GM23338 (cell line): Measurements from ENCODE around the gene LPP.

ENCODE experiments used
- CREB1 ChIP-seq: fragments of 250-450 bp; sonication (Bioruptor Pico); IDR thresholded peaks from 2 replicates; pipeline ENCODE4 v1.5.0; 2020; ENCODE audit warnings: low read depth, mild to moderate bottlenecking, moderate library complexity
- EZH2 ChIP-seq: fragments of 200-600 bp; sonication (generic); IDR thresholded peaks from one replicate; pipeline ENCODE4 v1.8.0; 2017; ENCODE audit warnings: antibody characterized with exemption, mild to moderate bottlenecking, low read depth; ENCODE audit not compliant: unreplicated experiment
- EZH2phosphoT487 ChIP-seq: fragments of 200-600 bp; sonication (generic); IDR thresholded peaks from one replicate; pipeline ENCODE4 v1.8.1; 2018; ENCODE audit warnings: antibody characterized with exemption; ENCODE audit not compliant: unreplicated experiment
- JUNB ChIP-seq: IDR thresholded peaks from one replicate; pipeline ENCODE4 v1.6.1; 2016; ENCODE audit warnings: antibody characterized with exemption; ENCODE audit not compliant: unreplicated experiment
- NANOG ChIP-seq: IDR thresholded peaks from 2 replicates; pipeline ENCODE4 v1.6.1; 2016; ENCODE audit warnings: antibody characterized with exemption, borderline replicate concordance
- POLR2AphosphoS5 ChIP-seq: IDR thresholded peaks from 2 replicates; pipeline ENCODE4 v1.6.1; 2016; ENCODE audit warnings: antibody characterized with exemption, low read depth
- ZNF114 ChIP-seq: fragments of 250-450 bp; sonication (Bioruptor Pico); IDR thresholded peaks from 2 replicates; pipeline ENCODE4 v1.5.0; 2020; ENCODE audit warnings: mild to moderate bottlenecking, moderate library complexity
- ZNF331 ChIP-seq: fragments of 250-450 bp; sonication (Bioruptor Pico); IDR thresholded peaks from 2 replicates; pipeline ENCODE4 v1.5.0; 2020; ENCODE audit warnings: low read depth, mild to moderate bottlenecking, moderate library complexity
- TF ChIP-seq, protein P1 (sequence below): IDR thresholded peaks from one replicate; pipeline ENCODE4 v1.6.1; 2018; ENCODE audit warnings: antibody characterized with exemption; ENCODE audit not compliant: unreplicated experiment
- TF ChIP-seq, protein P2 (sequence below): fragments of 250-450 bp; sonication (Bioruptor Pico); IDR thresholded peaks from 2 replicates; pipeline ENCODE4 v1.5.0; 2020; ENCODE audit warnings: mild to moderate bottlenecking, moderate library complexity
- TF ChIP-seq, protein P3 (sequence below), 2 experiments: fragments of 200-600 bp in 1 of 2; sonication (generic) in 1 of 2; conservative IDR thresholded peaks; 2 replicates each; pipeline versions ENCODE4 v1.5.1 to v1.6.1; 2016 to 2017; ENCODE audit warnings: antibody characterized with exemption in 2 of 2, low read depth in 2 of 2, mild to moderate bottlenecking in 2 of 2, moderate library complexity in 1 of 2
- TF ChIP-seq, protein P4 (sequence below): IDR thresholded peaks from 2 replicates; pipeline ENCODE4 v1.6.1; 2016; ENCODE audit warnings: antibody characterized with exemption

DNA sequence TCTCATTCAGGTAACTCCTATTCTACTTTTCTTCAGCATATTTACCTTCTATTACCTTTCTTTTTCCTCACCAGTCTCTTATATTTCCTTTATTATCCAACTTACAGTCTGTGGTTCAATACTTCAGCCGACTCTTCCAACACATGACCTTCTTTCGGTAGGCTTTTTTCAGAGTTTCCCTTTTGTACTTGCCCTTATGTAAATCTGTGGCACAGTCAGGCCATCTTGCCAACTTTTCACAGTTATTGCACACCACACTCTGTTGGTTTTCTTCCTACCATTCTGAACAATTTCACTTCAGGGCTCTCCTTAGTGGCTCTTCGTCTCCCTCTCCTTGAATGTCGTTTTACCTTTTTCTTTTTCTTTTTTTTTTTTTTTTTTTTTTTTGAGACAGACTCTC, 427.8 kb downstream of the LPP start:
- TF ChIP-seq, protein P1, sequence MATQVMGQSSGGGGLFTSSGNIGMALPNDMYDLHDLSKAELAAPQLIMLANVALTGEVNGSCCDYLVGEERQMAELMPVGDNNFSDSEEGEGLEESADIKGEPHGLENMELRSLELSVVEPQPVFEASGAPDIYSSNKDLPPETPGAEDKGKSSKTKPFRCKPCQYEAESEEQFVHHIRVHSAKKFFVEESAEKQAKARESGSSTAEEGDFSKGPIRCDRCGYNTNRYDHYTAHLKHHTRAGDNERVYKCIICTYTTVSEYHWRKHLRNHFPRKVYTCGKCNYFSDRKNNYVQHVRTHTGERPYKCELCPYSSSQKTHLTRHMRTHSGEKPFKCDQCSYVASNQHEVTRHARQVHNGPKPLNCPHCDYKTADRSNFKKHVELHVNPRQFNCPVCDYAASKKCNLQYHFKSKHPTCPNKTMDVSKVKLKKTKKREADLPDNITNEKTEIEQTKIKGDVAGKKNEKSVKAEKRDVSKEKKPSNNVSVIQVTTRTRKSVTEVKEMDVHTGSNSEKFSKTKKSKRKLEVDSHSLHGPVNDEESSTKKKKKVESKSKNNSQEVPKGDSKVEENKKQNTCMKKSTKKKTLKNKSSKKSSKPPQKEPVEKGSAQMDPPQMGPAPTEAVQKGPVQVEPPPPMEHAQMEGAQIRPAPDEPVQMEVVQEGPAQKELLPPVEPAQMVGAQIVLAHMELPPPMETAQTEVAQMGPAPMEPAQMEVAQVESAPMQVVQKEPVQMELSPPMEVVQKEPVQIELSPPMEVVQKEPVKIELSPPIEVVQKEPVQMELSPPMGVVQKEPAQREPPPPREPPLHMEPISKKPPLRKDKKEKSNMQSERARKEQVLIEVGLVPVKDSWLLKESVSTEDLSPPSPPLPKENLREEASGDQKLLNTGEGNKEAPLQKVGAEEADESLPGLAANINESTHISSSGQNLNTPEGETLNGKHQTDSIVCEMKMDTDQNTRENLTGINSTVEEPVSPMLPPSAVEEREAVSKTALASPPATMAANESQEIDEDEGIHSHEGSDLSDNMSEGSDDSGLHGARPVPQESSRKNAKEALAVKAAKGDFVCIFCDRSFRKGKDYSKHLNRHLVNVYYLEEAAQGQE: no peak
- TF ChIP-seq, protein P2, sequence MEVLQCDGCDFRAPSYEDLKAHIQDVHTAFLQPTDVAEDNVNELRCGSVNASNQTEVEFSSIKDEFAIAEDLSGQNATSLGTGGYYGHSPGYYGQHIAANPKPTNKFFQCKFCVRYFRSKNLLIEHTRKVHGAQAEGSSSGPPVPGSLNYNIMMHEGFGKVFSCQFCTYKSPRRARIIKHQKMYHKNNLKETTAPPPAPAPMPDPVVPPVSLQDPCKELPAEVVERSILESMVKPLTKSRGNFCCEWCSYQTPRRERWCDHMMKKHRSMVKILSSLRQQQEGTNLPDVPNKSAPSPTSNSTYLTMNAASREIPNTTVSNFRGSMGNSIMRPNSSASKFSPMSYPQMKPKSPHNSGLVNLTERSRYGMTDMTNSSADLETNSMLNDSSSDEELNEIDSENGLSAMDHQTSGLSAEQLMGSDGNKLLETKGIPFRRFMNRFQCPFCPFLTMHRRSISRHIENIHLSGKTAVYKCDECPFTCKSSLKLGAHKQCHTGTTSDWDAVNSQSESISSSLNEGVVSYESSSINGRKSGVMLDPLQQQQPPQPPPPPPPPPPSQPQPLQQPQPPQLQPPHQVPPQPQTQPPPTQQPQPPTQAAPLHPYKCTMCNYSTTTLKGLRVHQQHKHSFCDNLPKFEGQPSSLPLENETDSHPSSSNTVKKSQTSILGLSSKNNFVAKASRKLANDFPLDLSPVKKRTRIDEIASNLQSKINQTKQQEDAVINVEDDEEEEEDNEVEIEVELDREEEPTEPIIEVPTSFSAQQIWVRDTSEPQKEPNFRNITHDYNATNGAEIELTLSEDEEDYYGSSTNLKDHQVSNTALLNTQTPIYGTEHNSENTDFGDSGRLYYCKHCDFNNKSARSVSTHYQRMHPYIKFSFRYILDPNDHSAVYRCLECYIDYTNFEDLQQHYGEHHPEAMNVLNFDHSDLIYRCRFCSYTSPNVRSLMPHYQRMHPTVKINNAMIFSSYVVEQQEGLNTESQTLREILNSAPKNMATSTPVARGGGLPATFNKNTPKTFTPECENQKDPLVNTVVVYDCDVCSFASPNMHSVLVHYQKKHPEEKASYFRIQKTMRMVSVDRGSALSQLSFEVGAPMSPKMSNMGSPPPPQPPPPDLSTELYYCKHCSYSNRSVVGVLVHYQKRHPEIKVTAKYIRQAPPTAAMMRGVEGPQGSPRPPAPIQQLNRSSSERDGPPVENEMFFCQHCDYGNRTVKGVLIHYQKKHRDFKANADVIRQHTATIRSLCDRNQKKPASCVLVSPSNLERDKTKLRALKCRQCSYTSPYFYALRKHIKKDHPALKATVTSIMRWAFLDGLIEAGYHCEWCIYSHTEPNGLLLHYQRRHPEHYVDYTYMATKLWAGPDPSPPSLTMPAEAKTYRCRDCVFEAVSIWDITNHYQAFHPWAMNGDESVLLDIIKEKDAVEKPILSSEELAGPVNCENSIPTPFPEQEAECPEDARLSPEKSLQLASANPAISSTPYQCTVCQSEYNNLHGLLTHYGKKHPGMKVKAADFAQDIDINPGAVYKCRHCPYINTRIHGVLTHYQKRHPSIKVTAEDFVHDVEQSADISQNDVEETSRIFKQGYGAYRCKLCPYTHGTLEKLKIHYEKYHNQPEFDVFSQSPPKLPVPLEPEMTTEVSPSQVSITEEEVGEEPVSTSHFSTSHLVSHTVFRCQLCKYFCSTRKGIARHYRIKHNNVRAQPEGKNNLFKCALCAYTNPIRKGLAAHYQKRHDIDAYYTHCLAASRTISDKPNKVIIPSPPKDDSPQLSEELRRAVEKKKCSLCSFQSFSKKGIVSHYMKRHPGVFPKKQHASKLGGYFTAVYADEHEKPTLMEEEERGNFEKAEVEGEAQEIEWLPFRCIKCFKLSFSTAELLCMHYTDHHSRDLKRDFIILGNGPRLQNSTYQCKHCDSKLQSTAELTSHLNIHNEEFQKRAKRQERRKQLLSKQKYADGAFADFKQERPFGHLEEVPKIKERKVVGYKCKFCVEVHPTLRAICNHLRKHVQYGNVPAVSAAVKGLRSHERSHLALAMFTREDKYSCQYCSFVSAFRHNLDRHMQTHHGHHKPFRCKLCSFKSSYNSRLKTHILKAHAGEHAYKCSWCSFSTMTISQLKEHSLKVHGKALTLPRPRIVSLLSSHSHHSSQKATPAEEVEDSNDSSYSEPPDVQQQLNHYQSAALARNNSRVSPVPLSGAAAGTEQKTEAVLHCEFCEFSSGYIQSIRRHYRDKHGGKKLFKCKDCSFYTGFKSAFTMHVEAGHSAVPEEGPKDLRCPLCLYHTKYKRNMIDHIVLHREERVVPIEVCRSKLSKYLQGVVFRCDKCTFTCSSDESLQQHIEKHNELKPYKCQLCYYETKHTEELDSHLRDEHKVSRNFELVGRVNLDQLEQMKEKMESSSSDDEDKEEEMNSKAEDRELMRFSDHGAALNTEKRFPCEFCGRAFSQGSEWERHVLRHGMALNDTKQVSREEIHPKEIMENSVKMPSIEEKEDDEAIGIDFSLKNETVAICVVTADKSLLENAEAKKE (CRISPR knock-in tag): no peak
- TF ChIP-seq, protein P3, sequence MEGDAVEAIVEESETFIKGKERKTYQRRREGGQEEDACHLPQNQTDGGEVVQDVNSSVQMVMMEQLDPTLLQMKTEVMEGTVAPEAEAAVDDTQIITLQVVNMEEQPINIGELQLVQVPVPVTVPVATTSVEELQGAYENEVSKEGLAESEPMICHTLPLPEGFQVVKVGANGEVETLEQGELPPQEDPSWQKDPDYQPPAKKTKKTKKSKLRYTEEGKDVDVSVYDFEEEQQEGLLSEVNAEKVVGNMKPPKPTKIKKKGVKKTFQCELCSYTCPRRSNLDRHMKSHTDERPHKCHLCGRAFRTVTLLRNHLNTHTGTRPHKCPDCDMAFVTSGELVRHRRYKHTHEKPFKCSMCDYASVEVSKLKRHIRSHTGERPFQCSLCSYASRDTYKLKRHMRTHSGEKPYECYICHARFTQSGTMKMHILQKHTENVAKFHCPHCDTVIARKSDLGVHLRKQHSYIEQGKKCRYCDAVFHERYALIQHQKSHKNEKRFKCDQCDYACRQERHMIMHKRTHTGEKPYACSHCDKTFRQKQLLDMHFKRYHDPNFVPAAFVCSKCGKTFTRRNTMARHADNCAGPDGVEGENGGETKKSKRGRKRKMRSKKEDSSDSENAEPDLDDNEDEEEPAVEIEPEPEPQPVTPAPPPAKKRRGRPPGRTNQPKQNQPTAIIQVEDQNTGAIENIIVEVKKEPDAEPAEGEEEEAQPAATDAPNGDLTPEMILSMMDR (conservative IDR thresholded peaks at IDR 0.05; ENCODE audit: low read depth in 2 of 2): no peak
- TF ChIP-seq EZH2phosphoT487 (no peak), EZH2 (no peak), POLR2AphosphoS5 (no peak), ZNF114 (CRISPR knock-in tag) (no peak), CREB1 (CRISPR knock-in tag) (no peak), JUNB (no peak), NANOG (no peak), ZNF331 (CRISPR knock-in tag) (no peak)
- TF ChIP-seq, protein P4, sequence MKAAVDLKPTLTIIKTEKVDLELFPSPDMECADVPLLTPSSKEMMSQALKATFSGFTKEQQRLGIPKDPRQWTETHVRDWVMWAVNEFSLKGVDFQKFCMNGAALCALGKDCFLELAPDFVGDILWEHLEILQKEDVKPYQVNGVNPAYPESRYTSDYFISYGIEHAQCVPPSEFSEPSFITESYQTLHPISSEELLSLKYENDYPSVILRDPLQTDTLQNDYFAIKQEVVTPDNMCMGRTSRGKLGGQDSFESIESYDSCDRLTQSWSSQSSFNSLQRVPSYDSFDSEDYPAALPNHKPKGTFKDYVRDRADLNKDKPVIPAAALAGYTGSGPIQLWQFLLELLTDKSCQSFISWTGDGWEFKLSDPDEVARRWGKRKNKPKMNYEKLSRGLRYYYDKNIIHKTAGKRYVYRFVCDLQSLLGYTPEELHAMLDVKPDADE: no peak
